ENCODE results near the gene CUX1.
"Not testable (repeated sequence)": the region's sequence is repeated elsewhere in the genome, so short reads cannot be mapped to it uniquely, and the experiment has no call there.

DNA sequence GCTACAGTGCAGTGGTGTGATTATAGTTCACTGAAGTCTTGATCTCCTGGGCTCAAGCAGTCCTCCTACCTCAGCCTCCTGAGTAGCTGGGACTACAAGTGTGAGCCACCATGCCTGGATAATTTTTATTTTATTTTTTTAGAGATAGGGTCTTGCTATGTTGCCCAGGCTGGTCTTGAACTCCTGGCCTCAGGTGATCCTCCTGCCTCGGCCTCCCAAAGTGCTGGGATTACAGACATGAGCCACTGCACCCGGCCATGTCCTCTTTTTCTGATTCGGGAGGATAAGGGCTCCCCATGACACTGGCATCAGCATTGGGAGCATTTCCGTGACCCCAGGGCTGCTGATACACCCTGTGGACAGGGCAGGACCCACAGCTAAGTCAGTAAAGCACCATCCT lies 69.9 kb downstream of the CUX1 start:
- TF ChIP-seq, protein P1, sequence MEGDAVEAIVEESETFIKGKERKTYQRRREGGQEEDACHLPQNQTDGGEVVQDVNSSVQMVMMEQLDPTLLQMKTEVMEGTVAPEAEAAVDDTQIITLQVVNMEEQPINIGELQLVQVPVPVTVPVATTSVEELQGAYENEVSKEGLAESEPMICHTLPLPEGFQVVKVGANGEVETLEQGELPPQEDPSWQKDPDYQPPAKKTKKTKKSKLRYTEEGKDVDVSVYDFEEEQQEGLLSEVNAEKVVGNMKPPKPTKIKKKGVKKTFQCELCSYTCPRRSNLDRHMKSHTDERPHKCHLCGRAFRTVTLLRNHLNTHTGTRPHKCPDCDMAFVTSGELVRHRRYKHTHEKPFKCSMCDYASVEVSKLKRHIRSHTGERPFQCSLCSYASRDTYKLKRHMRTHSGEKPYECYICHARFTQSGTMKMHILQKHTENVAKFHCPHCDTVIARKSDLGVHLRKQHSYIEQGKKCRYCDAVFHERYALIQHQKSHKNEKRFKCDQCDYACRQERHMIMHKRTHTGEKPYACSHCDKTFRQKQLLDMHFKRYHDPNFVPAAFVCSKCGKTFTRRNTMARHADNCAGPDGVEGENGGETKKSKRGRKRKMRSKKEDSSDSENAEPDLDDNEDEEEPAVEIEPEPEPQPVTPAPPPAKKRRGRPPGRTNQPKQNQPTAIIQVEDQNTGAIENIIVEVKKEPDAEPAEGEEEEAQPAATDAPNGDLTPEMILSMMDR (IDR thresholded peaks at IDR 0.05) = not testable (repeated sequence)
- not testable (repeated sequence) for TF ChIP-seq POLR2A, POLR2AphosphoS5 (IDR thresholded peaks at IDR 0.05)
